Peyer's patch (tissue), 4 donors: Measurements from ENCODE around the gene GTF2H1.
"Not testable (repeated sequence)": the region's sequence is repeated elsewhere in the genome, so short reads cannot be mapped to it uniquely, and the experiment has no call there.

Experiments
- POLR2A ChIP-seq, 2 donors: fragments of 450-650 bp; IDR thresholded peaks; one replicate each; pipeline ENCODE4 v1.5.1; 2017; ENCODE audit warnings: antibody characterized with exemption in 2 of 2, mild to moderate bottlenecking in 2 of 2, moderate library complexity in 2 of 2
- TF ChIP-seq, protein P1 (sequence below), 6 experiments: fragments of 450-650 bp in 4 of 6; fragments of 200-600 bp in 2 of 6; sonication (generic) in 1 of 6; IDR thresholded peaks; one replicate each; pipeline ENCODE4 v1.5.1; 2017 to 2019; ENCODE audit warnings: antibody characterized with exemption in 6 of 6, mild to moderate bottlenecking in 3 of 6, moderate library complexity in 1 of 6

- TF ChIP-seq, protein P1, sequence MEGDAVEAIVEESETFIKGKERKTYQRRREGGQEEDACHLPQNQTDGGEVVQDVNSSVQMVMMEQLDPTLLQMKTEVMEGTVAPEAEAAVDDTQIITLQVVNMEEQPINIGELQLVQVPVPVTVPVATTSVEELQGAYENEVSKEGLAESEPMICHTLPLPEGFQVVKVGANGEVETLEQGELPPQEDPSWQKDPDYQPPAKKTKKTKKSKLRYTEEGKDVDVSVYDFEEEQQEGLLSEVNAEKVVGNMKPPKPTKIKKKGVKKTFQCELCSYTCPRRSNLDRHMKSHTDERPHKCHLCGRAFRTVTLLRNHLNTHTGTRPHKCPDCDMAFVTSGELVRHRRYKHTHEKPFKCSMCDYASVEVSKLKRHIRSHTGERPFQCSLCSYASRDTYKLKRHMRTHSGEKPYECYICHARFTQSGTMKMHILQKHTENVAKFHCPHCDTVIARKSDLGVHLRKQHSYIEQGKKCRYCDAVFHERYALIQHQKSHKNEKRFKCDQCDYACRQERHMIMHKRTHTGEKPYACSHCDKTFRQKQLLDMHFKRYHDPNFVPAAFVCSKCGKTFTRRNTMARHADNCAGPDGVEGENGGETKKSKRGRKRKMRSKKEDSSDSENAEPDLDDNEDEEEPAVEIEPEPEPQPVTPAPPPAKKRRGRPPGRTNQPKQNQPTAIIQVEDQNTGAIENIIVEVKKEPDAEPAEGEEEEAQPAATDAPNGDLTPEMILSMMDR (IDR thresholded peaks at IDR 0.05), result not testable (repeated sequence)
- TF ChIP-seq POLR2A (IDR thresholded peaks at IDR 0.05), result not testable (repeated sequence)
Measured at GRCh38 chr11:18407400-18407799, 85.0 kb downstream of the GTF2H1 start.
